ENCODE data around the gene SRRM2.

SRRM2 gene

GRCh38 chr16:2749476-2749875 is 3.0 kb upstream of the SRRM2 start:
- TF ChIP-seq BHLHE40 (IDR thresholded peaks at IDR 0.05; ENCODE audit: borderline replicate concordance) (no peak), CTBP1 (IDR thresholded peaks at IDR 0.05; ENCODE audit: borderline replicate concordance) (no peak), TARDBP (IDR thresholded peaks at IDR 0.05) (no peak), LEF1 (IDR thresholded peaks at IDR 0.05; ENCODE audit: borderline replicate concordance) (no peak)
- DNase-seq (ENCODE audit: extremely low spot score): no peak
- ChIA-PET POLR2A (interaction anchor here (1.2 kb wide), 1 partner anchor 10 kb away, joined by 4 read pairs; no protein-coding TSS in a partner anchor), CTCF (no interaction called here)

DNA sequence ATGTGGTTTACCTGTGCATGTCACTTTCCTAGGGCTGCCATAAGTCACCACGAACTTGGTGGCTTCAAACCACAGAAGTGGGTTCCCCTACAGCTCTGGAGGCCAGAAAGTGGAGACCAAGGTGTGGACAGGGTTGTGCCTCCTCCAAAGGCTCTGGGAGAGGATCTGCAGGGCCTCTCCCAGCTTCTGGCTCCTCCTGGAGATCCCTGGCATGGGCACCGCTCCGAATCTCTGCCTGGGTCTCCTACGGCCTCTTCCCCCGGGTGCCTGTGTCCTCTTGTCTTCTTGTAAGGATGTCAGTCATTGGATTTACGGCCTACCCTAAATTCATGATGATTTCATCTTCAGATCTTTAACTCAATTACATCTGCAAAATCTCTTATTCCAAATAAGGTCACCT is 2.5 kb upstream of the SRRM2 start:
- DNase-seq (ENCODE audit: extremely low spot score): no peak
- POLR2A ChIA-PET: interaction anchor here (1.2 kb wide), 1 partner anchor 10 kb away, joined by 4 read pairs; no protein-coding TSS in a partner anchor

DNA sequence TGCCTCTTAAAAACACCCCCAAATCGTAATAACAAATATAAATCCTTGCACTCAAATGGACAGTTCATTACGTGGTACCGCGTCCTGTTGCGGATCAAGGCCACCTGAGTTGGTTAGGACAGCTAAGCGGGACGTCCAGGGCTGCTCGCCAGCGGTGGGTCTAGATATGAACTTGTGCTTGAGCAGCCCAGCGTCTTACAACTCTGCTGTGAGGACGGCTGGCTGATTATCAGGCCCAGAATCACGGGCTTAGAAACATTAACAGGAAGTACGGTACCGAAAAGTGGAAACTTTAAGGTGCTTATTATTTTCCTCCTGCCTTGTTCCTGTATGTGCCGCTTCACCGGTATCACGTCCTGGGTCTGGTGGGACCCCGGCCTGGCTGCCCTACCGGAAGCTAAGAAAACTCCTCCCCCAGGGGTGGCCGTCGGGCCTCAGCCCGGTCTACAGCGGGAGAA is 832 bp upstream of the SRRM2 start:
- CTCF ChIA-PET: no interaction called here
- DNase-seq (ENCODE audit: extremely low spot score): peak; percentile 84

More for the DNA sequence above, 2.5 kb upstream of the SRRM2 start:
- CTCF ChIA-PET: no interaction called here
- TF ChIP-seq ELF4 (IDR thresholded peaks at IDR 0.05) (no peak), ARNT (IDR thresholded peaks at IDR 0.05) (no peak), ZNF384 (IDR thresholded peaks at IDR 0.05) (no peak), L3MBTL2 (conservative IDR thresholded peaks at IDR 0.05) (no peak), HDGF (IDR thresholded peaks at IDR 0.05; ENCODE audit: borderline replicate concordance) (no peak), BHLHE40 (IDR thresholded peaks at IDR 0.05; ENCODE audit: borderline replicate concordance) (no peak), NFRKB (IDR thresholded peaks at IDR 0.05) (no peak), LEF1 (IDR thresholded peaks at IDR 0.05; ENCODE audit: borderline replicate concordance) (no peak), SUZ12 (IDR thresholded peaks at IDR 0.05) (no peak), CTBP1 (IDR thresholded peaks at IDR 0.05; ENCODE audit: borderline replicate concordance) (no peak), FOXK2 (IDR thresholded peaks at IDR 0.05) (no peak), SP1 (IDR thresholded peaks at IDR 0.05) (no peak), FOXM1 (IDR thresholded peaks at IDR 0.05; ENCODE audit: borderline replicate concordance) (no peak), FOXA1 (IDR thresholded peaks at IDR 0.05) (no peak), TARDBP (IDR thresholded peaks at IDR 0.05) (no peak)
- TF ChIP-seq, protein P1, sequence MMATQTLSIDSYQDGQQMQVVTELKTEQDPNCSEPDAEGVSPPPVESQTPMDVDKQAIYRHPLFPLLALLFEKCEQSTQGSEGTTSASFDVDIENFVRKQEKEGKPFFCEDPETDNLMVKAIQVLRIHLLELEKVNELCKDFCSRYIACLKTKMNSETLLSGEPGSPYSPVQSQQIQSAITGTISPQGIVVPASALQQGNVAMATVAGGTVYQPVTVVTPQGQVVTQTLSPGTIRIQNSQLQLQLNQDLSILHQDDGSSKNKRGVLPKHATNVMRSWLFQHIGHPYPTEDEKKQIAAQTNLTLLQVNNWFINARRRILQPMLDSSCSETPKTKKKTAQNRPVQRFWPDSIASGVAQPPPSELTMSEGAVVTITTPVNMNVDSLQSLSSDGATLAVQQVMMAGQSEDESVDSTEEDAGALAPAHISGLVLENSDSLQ (IDR thresholded peaks at IDR 0.05): no peak

GRCh38 chr16:2752850-2753732 is 653 bp downstream of the SRRM2 start:
- TF ChIP-seq SP1 (IDR thresholded peaks at IDR 0.05) (no peak), BHLHE40 (IDR thresholded peaks at IDR 0.05; ENCODE audit: borderline replicate concordance) (no peak), FOXM1 (IDR thresholded peaks at IDR 0.05; ENCODE audit: borderline replicate concordance) (peak; percentile 59; the same call in 1 of the 2 replicates)
- DNase-seq (ENCODE audit: extremely low spot score): peak; percentile 84
- ChIA-PET CTCF (interaction anchor here (0.7 kb wide), 1 partner anchor 17 kb away, joined by 3 read pairs; no protein-coding TSS in a partner anchor), POLR2A (interaction anchor here (0.6 to 4.3 kb wide), 18 partner anchors 10 to 158 kb away, joined by 3 to 48 read pairs (median 4); partner anchors contain the start of genes ELOB, FLYWCH2 and KCTD5)

More for the DNA sequence above, 832 bp upstream of the SRRM2 start:
- TF ChIP-seq TARDBP (IDR thresholded peaks at IDR 0.05) (no peak), FOXA1 (IDR thresholded peaks at IDR 0.05) (no peak), HDGF (IDR thresholded peaks at IDR 0.05; ENCODE audit: borderline replicate concordance) (no peak), L3MBTL2 (conservative IDR thresholded peaks at IDR 0.05) (no peak), NFRKB (IDR thresholded peaks at IDR 0.05) (no peak), SUZ12 (IDR thresholded peaks at IDR 0.05) (no peak), CTBP1 (IDR thresholded peaks at IDR 0.05; ENCODE audit: borderline replicate concordance) (no peak), ZNF384 (IDR thresholded peaks at IDR 0.05) (no peak), LEF1 (IDR thresholded peaks at IDR 0.05; ENCODE audit: borderline replicate concordance) (no peak), SP1 (IDR thresholded peaks at IDR 0.05) (no peak), BHLHE40 (IDR thresholded peaks at IDR 0.05; ENCODE audit: borderline replicate concordance) (no peak), ELF4 (IDR thresholded peaks at IDR 0.05) (no peak), FOXM1 (IDR thresholded peaks at IDR 0.05; ENCODE audit: borderline replicate concordance) (no peak)
- TF ChIP-seq, protein P1 (IDR thresholded peaks at IDR 0.05): no peak
- POLR2A ChIA-PET: interaction anchor here (0.6 to 4.3 kb wide), 15 partner anchors 11 to 70 kb away, joined by 3 to 48 read pairs (median 4); partner anchors contain the start of genes ELOB, KCTD5, PRSS27 and PRSS41

DNA sequence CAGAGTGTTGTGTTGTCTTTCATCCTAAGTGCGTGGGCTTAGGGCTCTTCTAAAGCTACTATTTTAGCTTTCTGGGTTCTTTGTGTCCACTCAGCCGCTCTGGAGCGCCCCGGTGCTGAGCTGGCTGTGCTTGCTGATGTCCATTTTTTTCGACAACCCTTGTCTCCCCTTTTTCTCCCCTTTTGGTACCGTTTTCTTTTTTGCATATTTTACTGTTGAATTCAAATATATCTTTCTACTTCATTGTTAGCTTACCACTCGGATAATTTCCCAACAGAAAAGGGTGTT is 1.2 kb downstream of the SRRM2 start:
- no peak for DNase-seq (ENCODE audit: extremely low spot score)
- CTCF ChIA-PET: interaction anchor here (0.7 kb wide), 1 partner anchor 16 kb away, joined by 3 read pairs; no protein-coding TSS in a partner anchor
- POLR2A ChIA-PET: interaction anchor here (0.6 to 4.3 kb wide), 7 partner anchors 15 to 128 kb away, joined by 3 to 42 read pairs (median 13); partner anchors contain the start of genes ELOB and KCTD5
- no peak for TF ChIP-seq ZNF384 (IDR thresholded peaks at IDR 0.05)
- TF ChIP-seq TARDBP (IDR thresholded peaks at IDR 0.05): no peak
- TF ChIP-seq L3MBTL2 (conservative IDR thresholded peaks at IDR 0.05): no peak

- no peak for TF ChIP-seq ZNF384 (IDR thresholded peaks at IDR 0.05)
- TF ChIP-seq ELF4 (IDR thresholded peaks at IDR 0.05): no peak
- TF ChIP-seq BHLHE40 (IDR thresholded peaks at IDR 0.05; ENCODE audit: borderline replicate concordance): no peak
- TF ChIP-seq ARNT (IDR thresholded peaks at IDR 0.05): no peak
- TF ChIP-seq, protein P1 (IDR thresholded peaks at IDR 0.05): no peak
- TF ChIP-seq CTBP1 (IDR thresholded peaks at IDR 0.05; ENCODE audit: borderline replicate concordance): no peak
- no peak for TF ChIP-seq FOXK2 (IDR thresholded peaks at IDR 0.05)
- TF ChIP-seq L3MBTL2 (conservative IDR thresholded peaks at IDR 0.05): no peak
- no peak for TF ChIP-seq SUZ12 (IDR thresholded peaks at IDR 0.05)
- POLR2A ChIA-PET: interaction anchor here (4.3 kb wide), 1 partner anchor 20 kb away, joined by 42 read pairs; no protein-coding TSS in a partner anchor
- no peak for DNase-seq (ENCODE audit: extremely low spot score)
- CTCF ChIA-PET: no interaction called here
These were observed 2.7 kb downstream of the SRRM2 start for GRCh38 chr16:2755158-2755557.
